HG02610 (cell line): Measurements from ENCODE around the gene KRTAP9-6.
"Not testable (repeated sequence)": the region's sequence is repeated elsewhere in the genome, so short reads cannot be mapped to it uniquely, and the experiment has no call there.

Source experiments
- ATAC-seq: cut with Tn5 transposase; IDR thresholded peaks from one replicate; pipeline ENCODE4 v1.9.1; 2021; ENCODE audit warnings: mild to moderate bottlenecking, moderate library complexity; ENCODE audit not compliant: unreplicated experiment

The KRTAP9-6 gene

DNA sequence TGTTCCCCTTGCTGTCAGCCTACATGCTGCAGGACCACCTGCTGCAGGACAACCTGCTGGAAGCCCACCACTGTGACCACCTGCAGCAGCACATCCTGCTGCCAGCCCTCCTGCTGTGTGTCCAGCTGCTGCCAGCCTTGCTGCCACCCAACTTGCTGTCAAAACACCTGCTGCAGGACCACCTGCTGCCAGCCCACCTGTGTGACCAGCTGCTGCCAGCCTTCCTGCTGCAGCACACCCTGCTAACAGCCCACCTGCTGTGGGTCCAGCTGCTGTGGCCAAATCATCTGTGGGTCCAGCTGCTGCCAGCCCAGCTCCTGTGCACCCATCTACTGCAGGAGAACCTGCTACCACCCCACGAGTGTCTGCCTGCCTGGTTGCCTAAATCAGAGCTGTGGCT, 6.1 kb downstream of the KRTAP9-6 start:
- not testable (repeated sequence) for ATAC-seq

DNA sequence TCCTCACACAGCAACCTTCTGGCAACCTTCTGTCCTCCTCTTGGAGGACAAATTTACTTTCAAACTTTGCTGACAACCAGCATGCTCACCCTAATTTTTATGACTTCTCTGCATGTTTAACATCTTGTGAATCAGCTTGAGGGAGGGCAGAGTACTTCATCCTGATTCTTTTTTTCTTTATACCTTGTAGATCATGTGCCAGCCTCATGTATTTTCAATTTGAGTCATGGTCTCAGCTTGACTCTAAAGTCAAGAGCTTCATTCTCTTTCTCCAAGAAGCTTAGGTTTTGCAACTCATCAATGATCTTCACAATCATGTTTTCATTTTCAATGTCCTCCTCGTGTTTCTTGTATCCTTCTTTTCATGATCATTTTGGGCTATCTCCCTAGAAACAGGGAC, 6.7 kb downstream of the KRTAP9-6 start:
- no peak for ATAC-seq

DNA sequence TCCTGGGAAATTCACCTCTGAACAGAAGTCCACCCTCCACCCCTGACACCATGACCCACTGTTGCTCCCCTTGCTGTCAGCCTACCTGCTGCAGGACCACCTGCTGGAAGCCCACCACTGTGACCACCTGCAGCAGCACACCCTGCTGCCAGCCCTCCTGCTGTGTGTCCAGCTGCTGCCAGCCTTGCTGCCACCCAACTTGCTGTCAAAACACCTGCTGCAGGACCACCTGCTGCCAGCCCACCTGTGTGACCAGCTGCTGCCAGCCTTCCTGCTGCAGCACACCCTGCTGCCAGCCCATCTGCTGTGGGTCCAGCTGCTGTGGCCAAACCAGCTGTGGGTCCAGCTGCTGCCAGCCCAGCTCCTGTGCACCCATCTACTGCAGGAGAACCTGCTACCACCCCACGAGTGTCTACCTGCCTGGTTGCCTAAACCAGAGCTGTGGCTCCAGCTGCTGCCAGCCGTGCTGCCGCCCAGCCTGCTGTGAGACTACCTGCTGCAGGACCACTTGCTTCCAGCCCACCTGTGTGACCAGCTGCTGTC, 10.5 kb downstream of the KRTAP9-6 start, which contains the start of gene KRTAP9-7:
Gene KRTAP9-7 (plus strand): TSS at position 51 of the 543 bp plus-strand sequence. CDS start 0 bp downstream, at position 51.
- not testable (repeated sequence) for ATAC-seq

DNA sequence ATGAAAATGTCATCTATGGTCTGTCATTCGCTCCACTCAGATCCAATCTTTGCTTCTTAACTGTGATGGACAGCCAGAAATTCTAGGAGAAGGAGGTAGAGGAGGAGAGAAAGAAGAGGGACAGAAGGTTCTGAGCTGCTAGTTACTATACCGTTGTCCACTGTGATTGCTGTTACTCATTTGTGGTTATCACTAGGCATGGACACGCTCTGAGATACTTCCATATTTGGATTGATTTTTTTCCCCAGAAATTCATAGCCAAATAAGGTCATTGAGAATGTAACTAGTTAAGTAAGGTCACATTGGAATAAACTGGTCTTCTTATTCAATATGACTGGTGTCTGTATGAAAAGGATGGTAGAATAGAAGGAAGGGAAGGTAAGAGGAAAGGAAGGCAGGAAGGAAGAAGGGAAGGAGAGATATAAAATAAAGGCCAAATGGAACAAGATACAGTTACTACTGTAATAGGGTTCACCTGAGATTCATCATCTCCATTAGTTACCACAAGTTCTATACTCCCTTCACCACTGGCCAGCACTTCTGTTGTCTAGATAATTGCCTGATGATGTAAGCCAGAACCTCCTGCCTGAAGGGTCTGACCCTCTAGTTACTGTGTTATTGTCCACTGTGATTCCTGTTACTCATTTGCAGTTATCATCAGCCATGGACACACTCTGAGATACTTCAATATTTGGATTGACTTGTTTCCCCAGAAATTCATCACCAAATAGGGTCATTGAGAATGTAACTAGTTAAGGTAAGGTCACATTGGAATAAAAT, 13.2 kb downstream of the KRTAP9-6 start:
- no peak for ATAC-seq

DNA sequence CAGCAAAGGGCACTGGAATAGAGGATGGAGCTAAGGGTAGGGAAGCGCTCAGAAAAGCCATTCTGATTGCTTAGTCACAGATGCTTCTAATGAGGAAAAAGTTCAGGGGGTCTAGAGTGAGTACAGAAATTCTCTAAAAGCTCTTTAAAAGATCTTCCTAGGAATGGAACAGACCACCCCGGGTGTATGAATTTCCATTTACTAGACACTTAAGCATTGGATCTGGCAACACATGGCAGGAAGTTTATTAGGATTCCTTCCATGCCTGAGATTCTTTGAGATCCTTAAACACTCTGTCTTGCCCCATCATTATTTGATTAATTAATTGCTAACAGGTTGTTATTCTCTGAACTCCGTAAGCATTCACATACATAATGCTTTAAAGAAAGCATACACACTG, 18.9 kb downstream of the KRTAP9-6 start:
- ATAC-seq = no peak

DNA sequence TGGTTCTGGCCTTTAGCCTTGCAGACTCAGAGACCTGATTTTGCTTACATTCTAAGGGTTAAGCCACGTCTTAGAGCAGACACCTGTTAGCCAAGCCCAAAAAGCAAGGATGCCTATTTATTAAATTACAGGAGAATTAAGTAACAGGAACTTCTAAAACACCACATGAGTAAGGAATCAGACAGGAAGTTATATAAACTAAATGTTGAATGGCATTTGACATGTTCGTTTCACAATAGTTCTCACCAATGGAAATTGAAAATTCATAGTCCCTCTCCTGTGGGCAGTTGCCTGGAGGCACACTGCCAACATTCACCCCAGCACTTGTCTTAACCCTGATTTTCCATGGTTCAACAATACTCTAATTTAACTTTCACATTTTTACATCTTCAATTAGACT, 19.4 kb downstream of the KRTAP9-6 start:
- no peak for ATAC-seq

DNA sequence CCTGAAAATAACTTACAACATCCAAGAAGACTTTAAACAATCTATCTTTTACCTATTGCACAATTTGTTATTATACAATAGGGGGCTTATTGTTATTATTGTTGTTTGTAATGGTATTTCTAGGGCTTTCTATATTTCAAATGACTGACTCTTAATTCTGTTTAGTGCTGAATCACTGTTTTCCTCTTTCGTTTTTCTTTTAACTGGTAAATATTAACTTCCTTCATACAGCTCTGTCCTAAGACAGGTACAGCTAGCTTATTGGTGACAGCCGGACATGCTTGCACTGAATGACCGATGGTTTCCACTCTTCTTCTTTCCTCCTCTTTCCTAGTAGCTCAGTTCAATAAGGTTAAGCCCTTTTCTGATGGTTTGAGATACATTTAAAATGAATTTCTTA, 21.9 kb downstream of the KRTAP9-6 start:
- ATAC-seq = no peak

DNA sequence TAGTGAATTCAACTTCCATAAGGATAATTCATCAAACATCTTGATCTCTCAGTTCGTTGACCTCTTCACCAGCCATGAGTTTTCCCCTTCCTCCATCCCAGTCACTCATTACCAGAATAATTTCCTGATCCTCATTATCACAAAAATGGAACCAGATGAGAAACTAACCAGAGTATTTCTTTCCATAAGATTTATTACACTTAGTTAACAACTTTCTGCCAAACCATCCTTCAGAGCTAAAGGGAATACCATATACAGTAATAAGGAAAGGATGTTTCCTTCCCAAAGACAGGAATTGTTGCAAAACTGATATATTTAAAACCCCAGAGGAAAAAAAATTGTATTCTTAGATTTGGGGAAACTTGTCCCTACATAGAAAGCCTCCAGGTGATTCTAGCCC, 28.8 kb downstream of the KRTAP9-6 start:
- ATAC-seq = no peak

DNA sequence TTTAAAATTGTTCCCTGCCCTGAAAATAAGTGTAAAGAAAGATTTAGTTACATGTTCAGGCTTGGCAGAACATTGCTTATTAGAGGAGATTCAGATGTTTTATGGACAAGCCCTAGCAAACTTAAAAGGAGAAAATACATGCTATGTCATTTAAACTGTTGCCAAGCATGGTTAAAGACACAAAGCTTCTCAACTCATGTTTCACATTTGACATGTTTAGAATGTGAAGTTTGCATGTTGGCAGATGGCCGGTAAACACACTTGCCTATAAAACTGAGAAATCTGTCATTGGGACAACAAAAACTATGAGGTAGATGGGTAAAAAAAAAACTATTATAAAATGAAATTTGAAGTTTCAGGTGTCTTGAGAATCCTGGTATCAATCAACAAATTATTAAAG, 31.7 kb downstream of the KRTAP9-6 start:
- no peak for ATAC-seq

DNA sequence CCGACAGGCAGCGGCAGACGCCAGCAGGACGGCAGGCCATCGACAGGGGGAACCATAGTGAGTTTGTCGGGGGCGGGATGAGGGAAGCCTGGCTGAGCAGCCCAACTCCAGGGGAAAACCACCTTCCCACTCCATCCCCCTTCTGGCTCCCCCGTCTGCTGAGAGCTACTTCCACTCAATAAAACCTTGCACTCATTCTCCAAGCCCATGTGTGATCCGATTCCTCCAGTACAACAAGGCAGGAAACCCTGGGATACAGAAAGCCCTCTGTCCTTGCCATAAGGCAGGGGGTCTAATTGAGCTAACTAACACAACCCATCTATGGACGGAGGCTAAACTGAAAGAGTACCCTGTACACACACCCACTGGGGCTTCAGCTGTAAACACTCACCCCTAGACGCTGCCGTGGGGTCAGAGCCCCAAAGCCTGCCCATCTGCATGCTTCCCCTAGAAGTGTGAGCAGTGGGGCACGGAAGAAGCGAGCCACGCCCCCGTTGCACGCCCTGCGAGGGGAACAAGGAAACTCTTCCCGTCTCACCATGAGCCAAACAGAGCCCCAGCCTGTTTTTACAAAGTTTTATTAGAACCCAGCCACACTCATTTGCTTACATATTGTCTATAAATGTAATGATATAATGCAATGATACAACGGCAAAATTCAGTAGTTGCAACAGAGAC, 33.4 kb downstream of the KRTAP9-6 start:
- ATAC-seq = no peak

DNA sequence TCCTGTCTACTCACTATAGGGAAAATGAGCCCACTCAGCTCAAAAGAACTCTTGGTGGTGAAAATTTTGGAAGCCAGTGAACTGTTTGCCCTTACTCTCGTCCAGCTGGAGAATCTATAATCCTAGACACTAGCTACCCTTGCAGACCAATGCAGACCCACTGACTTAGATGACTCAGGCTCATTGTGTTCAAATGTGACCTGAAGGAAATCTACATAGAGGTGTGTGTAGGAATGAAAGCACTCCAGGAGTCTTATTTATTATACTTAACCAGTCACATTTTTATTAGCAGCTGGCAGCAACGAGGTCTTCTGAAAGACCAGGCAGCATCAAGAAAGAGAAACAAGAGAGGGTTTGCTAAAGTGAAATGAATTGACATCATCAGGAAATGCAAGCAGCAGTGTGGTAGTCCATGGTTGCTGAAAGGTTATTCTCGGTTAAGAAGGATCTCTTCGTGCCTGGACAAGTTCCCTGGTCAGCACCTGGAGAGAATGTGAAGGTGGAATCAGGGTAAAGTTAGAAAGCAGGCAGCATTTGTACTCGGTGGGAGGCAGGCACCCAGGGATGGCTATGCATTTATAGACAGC, 36.1 kb downstream of the KRTAP9-6 start:
- no peak for ATAC-seq

DNA sequence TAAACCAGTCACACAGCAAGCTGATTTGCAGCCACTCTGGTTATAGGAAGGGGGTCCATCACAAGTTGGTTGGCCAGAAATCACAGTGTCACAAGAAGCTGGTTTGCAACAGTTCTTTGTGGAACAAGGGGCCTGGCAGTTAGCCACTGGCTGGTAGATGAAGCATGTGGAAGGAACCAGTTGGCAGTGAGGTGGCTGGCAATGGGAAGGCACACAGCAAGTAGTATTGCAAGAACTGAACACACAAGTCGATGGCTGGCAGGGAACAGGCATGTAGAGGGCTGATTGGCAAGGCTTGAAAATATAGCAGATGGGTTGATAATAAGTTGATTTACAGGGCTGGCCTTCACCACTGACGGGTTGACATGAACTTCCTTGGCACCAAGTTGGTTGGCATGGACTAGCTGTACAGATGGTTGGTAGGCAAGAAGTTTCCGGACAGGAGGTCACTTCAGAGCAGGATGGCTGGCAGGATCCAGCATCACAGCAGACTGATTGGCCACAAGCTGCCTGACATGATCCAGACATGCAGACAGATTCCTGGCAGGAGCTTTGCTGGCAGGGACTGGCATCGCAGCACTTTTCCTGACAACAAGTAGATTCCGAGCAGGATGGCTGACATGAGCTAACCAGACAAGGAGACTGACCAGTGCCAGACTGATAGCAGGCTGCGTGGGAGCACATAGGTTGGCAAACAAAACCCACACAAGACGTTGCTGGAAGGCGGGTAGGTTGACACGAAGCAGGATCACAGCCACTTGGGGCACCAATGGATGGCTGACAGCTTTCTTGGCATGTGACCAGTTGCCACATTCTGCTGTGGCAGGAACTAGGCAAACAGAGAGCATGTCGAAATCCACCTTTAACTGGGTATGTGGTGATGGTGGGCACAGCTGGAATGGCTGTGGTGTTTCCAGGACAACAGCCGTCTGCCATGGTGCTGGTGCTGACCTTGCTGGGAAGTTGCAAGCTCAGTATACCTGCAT, 37.0 kb downstream of the KRTAP9-6 start, which contains the start of gene KRTAP29-1:
Gene KRTAP29-1 (minus strand): TSS at position 936 of the 986 bp plus-strand sequence. CDS start 0 bp downstream, at position 936.
- no peak for ATAC-seq

DNA sequence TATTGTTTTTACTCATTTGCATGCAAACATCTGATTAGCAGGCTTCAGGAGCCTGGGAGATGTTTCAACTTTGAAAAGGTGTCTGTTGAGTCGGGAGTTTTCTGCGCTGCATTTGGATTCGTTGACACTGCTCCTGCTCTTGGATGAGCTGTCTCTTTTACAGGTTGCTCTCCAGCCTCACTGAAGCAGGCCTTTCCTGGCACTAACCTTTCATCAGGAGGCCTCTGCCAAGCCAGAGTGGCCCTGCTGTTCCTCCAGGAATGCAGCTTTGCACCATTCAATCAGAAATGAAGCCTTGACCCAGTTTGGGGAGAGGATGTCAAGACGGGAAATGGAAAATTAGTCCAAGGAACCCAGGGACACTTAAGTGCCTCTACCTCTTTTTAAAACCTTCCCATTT, 37.8 kb downstream of the KRTAP9-6 start:
- ATAC-seq = no peak

DNA sequence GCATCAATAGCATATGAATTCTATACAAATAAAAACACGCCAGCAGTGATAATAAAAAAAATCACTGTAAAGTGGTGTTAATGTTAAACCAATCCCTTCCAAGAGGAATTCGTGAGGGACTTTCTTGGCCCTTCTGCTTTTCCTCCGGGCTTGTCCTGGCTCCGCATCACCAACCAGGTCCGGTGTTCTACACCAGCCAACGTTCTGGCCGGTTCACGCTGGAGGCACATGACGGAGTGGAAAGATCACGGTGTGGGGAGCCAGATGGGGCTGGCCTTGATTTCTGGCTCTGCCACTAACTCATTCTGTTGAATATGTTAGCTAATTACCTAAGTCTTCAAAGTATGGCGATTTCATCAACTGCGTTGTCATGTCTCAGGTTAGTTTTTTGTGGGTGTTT, 38.9 kb downstream of the KRTAP9-6 start:
- ATAC-seq = no peak

DNA sequence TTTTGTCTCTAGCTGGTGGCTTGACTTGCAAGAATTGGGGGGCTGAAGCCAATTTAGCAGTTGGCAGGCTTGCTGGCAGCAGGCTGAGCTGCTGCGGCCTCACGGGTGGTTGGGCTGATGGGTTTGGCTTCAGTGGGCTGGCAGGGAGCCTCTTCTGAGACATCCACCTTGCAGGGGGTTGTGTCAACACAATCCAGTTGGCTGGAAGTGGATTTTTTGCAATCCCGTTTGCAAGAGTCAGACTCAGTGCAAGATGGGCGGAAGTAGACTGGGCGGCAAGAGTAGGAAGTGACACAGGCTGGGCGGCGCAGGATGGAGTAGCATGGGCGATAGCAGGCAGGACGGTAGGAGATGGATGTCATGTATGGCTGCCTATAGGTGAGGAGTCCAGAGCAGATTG, 42.5 kb downstream of the KRTAP9-6 start:
- ATAC-seq = no peak

DNA sequence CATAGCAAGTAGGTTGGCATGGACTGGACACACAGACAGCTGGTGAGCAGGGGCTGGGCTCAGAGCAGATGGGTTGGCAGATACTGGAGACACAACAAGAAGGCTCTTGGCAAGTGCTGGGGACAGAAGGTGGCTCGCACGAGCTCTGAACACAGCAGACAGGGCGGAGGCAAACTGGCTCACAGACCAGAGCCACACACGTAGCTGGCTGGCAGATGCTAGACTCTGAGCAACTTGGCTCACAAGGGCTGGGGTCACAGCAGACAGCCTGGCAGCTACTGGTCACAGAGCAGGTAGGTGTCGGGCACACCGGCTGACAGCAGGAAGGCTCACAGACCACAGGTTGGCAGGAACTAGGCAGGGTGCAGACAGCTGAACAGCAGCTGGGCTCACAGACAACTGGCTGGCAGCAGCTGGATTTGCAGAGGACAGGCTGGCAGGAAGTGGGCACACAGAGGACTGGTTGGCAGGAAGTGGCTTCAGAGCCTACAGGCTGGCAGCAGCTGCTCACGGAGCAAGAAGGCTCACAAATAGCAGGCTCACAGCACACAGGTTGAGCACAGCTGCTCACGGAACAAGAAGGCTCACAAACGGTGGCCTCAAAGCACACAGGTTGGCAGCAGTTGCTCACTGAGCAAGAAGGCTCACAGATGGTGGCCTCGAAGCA, 43.2 kb downstream of the KRTAP9-6 start:
- ATAC-seq = no peak

DNA sequence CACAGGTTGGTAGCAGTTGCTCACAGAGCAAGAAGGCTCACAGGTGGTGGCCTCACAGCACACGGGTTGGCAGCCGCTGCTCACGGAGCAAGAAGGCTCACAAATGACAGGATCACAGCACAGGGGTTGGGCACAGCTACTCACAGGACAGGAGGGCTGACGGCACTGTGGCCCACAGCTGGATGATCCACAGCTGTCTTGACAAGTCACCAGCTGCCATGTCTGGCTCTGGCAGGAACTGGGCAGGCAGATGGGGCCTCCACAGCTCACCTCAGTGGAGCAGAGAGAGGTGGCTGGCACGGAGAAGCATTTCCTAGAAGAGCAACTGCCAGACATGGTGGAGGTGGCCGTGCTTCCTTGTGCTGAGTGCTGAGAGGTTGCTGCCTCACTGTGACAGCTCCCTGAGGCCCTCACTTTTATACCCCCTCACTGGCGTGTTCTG, 43.8 kb downstream of the KRTAP9-6 start, which contains the start of gene KRTAP16-1:
Gene KRTAP16-1 (minus strand): TSS at position 392 of the 442 bp plus-strand sequence. CDS start 56 bp downstream, at position 336.
- ATAC-seq = no peak

DNA sequence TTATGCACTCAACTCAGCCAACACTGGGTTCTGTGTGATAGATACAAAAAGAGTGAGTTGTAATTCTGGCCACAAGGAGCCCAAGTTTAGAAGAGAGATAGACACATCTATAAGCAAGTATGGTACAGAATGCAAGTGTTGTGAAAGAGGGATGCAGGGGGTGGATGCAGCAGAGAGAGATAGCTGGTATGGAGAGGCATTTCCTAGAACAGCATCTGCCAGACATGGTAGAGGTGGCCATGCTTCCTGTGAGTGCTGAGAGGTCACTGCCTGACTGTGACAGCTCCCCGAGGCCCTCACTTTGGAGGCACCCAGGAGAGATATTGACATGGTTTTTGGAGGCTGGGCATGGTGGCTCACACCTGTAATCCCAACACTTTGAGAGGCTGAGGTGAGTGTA, 45.9 kb downstream of the KRTAP9-6 start:
- ATAC-seq = no peak

DNA sequence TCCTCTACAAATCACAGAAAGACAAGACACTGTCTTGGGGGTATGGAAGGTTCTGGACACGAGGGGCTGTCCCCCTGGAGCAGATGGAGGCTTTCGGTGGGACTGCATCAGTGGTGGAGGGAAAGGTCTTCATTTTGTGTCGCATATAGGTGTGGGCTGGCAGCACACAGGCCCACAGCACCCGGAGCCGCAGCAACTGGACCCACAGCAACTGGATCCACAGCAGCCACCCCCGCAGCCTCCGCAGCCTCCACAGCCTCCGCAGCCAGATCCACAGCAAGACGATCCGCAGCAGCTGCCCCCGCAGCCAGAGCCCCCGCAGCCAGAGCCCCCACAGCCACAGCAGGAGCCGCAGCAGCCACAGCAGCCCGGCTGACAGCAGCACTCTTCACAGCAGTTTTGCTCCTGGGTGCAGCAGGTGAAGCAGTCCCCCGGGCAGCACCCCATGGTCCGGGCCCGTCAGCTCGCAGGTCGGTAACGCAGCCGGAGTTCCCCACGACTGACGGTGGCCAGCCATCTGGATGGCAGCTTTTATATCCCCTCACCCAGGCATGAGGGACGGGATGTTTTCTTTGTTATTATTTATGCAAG, 50.1 kb downstream of the KRTAP9-6 start, which contains the start of gene KRTAP17-1:
Gene KRTAP17-1 (minus strand): TSS at position 507 of the 591 bp plus-strand sequence. CDS start 60 bp downstream, at position 447.
- no peak for ATAC-seq
